ENCODE data around the gene LAMP1.

- no peak for TF ChIP-seq CTCF (conservative IDR thresholded peaks at IDR 0.05; ENCODE audit: low read length)
- TF ChIP-seq EZH2phosphoT487 (IDR thresholded peaks at IDR 0.05; ENCODE audit: borderline replicate concordance, low read depth, low read length) = no peak
Observed at GRCh38 chr13:113317031-113317430, 20.0 kb downstream of the LAMP1 start.

Data from OCI-LY7 (cell line).